GM13977 (cell line): ENCODE results near the gene CLTCL1.
"Not testable (repeated sequence)": the region's sequence is repeated elsewhere in the genome, so short reads cannot be mapped to it uniquely, and the experiment has no call there.

Experiments used
- DNase-seq: peaks from one replicate; pipeline ENCODE4 v3.0.0; 2012; ENCODE audit warnings: low spot score
- in situ Hi-C: fragments of 300-500 bp; cut with MboI; formaldehyde crosslinking; loops from one replicate; pipeline ENCODE4 v1.12.0; 2022; ENCODE audit warnings: low sequenced_read_pairs, low pct_unique_long_range_greater_than_20kb, mixed read lengths, inconsistent platforms; ENCODE audit not compliant: unreplicated experiment
- TF ChIP-seq, protein P1 (sequence below): IDR thresholded peaks from 2 replicates; pipeline ENCODE4 v1.5.1; 2012; ENCODE audit warnings: mild to moderate bottlenecking, control low read depth; ENCODE audit not compliant: insufficient read depth; ENCODE audit errors: extremely low read depth, missing control alignments

Gene CLTCL1

DNA sequence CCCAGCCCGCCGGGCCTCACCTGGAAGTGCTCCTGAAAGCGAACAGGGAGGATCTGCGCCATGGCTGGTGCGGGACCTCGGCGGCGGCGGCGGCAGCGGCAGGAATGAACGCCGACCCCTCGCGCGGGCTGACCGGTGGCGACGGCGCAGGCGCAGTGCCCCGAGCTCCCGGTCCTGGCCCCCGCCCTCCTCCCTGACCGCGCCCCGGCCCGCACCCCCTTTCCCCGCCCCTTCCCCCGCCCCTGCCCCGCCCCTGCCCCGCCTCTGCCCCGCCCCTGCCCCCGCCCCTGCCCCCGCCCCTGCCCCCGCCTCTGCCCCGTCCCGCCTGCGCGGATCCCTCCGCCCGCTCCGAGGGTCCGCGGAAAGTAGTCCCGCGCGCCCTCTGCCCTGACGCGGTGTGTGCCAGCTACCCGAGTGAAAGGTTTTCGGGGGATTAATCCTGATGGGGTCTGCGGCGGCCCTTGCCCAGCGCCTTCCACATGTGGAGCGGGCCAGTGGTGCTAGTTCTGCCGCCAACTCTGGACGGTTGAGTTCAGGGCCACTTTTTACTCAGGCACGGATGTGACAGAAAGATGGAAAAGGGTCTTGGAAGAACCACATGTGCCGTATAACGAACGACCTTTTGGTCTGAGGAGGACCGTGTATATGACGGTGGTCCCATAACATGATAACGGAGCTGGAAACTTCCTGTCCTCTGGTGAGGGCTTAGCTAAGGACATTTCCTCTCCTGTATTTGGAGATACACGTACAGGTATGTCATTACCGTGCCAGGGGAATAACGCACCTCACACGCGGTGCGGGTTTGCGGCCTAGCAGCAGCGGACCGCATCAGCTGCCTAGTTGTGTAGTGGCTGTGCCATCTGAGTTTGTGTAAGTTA, at the start of gene CLTCL1:
Gene CLTCL1, minus strand, starts transcription at position 140 of the 878 bp plus-strand sequence. Its CDS starts 78 bp downstream, at position 62.
- TF ChIP-seq, protein P1, sequence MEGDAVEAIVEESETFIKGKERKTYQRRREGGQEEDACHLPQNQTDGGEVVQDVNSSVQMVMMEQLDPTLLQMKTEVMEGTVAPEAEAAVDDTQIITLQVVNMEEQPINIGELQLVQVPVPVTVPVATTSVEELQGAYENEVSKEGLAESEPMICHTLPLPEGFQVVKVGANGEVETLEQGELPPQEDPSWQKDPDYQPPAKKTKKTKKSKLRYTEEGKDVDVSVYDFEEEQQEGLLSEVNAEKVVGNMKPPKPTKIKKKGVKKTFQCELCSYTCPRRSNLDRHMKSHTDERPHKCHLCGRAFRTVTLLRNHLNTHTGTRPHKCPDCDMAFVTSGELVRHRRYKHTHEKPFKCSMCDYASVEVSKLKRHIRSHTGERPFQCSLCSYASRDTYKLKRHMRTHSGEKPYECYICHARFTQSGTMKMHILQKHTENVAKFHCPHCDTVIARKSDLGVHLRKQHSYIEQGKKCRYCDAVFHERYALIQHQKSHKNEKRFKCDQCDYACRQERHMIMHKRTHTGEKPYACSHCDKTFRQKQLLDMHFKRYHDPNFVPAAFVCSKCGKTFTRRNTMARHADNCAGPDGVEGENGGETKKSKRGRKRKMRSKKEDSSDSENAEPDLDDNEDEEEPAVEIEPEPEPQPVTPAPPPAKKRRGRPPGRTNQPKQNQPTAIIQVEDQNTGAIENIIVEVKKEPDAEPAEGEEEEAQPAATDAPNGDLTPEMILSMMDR: no peak
- in situ Hi-C loops: no loop called here
- peak; percentile 99 for DNase-seq

DNA sequence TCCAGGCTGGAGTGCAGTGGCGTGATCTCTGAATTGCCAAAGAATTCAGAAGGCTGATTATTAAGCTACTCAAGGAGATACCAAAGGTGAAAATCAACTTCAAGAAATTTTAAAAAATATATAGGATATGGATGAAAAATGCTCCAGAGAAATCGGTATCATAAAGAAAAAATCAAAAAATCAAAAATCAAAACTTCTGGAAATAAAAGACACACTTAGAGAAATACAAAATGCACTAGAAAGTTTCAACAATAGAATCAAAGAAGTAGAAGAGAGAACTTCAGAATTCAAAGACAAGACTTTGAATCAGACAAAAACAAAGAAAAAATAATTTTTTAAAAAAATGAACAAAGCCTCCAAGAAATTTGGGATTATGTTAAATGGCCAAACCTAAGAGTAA, 45.6 kb upstream of the CLTCL1 start:
- in situ Hi-C loops: no loop called here
- TF ChIP-seq, protein P1: no peak
- DNase-seq: no peak

- in situ Hi-C loops: no loop called here
- TF ChIP-seq, protein P1: no peak
These were observed 44.9 kb upstream of the CLTCL1 start for GRCh38 chr22:19336133-19337075.

GRCh38 chr22:19331975-19332374, 40.5 kb upstream of the CLTCL1 start:
- in situ Hi-C loops: no loop called here
- TF ChIP-seq, protein P1: no peak
- no peak for DNase-seq

More at GRCh38 chr22:19336133-19337075, 44.9 kb upstream of the CLTCL1 start:
- DNase-seq: no peak

- TF ChIP-seq, protein P1: no peak
- in situ Hi-C loops: no loop called here
These were observed 40.0 kb upstream of the CLTCL1 start for GRCh38 chr22:19331474-19331873.

DNA sequence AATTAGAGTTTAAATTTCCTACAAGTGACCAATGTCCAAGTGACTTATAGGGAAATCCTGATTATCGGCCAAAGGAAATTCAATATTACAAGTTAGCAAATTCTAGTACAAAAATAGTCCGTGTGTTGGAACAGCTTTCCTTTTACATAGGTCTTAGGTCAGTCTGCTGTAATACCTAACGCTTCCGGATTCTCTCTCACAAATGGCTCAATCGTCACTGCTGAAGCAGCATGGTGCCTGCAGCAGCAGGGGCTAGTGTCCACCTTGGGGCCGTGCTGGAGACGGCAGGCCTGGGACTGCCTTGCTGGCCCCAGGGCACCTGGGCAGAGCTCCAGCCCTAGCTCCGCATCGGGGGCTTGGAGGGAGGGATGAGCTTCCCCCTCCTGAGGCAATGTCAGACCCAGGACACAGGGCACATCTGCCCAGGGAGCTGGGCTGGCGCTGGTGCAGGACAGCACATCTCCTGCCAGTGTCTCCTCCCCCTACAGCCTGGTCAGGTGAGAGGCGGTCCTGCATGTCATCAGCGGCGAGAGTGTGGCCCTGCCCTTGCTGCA, 39.4 kb upstream of the CLTCL1 start:
- TF ChIP-seq, protein P1: no peak
- in situ Hi-C loops: no loop called here
- DNase-seq: no peak

More at GRCh38 chr22:19331474-19331873, 40.0 kb upstream of the CLTCL1 start:
- no peak for DNase-seq

- DNase-seq, in situ Hi-C loops: not testable (repeated sequence)
These were observed 38.7 kb upstream of the CLTCL1 start for GRCh38 chr22:19330205-19330604.
